GM20000 (cell line): ENCODE measurements around the gene ANAPC15.

ENCODE experiments used
- DNase-seq: peaks from one replicate; pipeline ENCODE4 v3.0.0; 2012; ENCODE audit warnings: low spot score
- CTCF ChIP-seq: IDR thresholded peaks from 2 replicates; pipeline ENCODE4 v1.5.1; 2012; ENCODE audit warnings: mild to moderate bottlenecking, control low read depth; ENCODE audit errors: extremely low read depth, missing control alignments

The ANAPC15 gene

GRCh38 chr11:72100009-72100408 lies 12.5 kb downstream of the ANAPC15 start:
- no peak for DNase-seq
- no peak for TF ChIP-seq CTCF

GRCh38 chr11:72098741-72099140 lies 13.8 kb downstream of the ANAPC15 start:
- no peak for DNase-seq
- TF ChIP-seq CTCF, result no peak

GRCh38 chr11:72091292-72091691 lies 21.2 kb downstream of the ANAPC15 start:
- peak; percentile 79 for DNase-seq
- peak; percentile 91 for TF ChIP-seq CTCF

GRCh38 chr11:72088076-72088808 lies 24.3 kb downstream of the ANAPC15 start:
- TF ChIP-seq CTCF, result no peak
- no peak for DNase-seq

GRCh38 chr11:72085621-72086351 lies 26.7 kb downstream of the ANAPC15 start:
- no peak for TF ChIP-seq CTCF
- no peak for DNase-seq

GRCh38 chr11:72084965-72085364 lies 27.5 kb downstream of the ANAPC15 start:
- no peak for TF ChIP-seq CTCF
- no peak for DNase-seq

- DNase-seq, result no peak
- no peak for TF ChIP-seq CTCF
Observed at GRCh38 chr11:72084076-72084475, 28.4 kb downstream of the ANAPC15 start.
